Trophoblast cell (in vitro differentiated cells and primary cell): ENCODE measurements around the gene CLCNKB.

Experiments used
- DNase-seq, 2 donors: peaks; one replicate each; pipeline ENCODE4 v3.0.0-alpha.2; 2016
- H2AFZ ChIP-seq: 2 replicates; pipeline ENCODE4 v1.6.1; 2013; ENCODE audit warnings: low read length, moderate library complexity, mild to moderate bottlenecking; ENCODE audit not compliant: insufficient read depth, poor library complexity
- H2AK5ac ChIP-seq: 2 replicates; pipeline ENCODE4 v1.6.1; 2013; ENCODE audit warnings: mild to moderate bottlenecking, low read length
- H2BK120ac ChIP-seq: 2 replicates; pipeline ENCODE4 v1.6.1; 2013; ENCODE audit warnings: low read length, mild to moderate bottlenecking, moderate library complexity; ENCODE audit not compliant: insufficient read depth, poor library complexity
- H2BK12ac ChIP-seq: 2 replicates; pipeline ENCODE4 v1.6.1; 2013; ENCODE audit warnings: mild to moderate bottlenecking, low read length, moderate library complexity
- H2BK5ac ChIP-seq: 2 replicates; pipeline ENCODE4 v1.6.1; 2013; ENCODE audit warnings: low read length, low read depth, moderate library complexity, mild to moderate bottlenecking; ENCODE audit not compliant: poor library complexity
- H3K14ac ChIP-seq: 2 replicates; pipeline ENCODE4 v1.6.1; 2013; ENCODE audit warnings: mild to moderate bottlenecking, low read length
- H3K18ac ChIP-seq: 2 replicates; pipeline ENCODE4 v1.6.1; 2013; ENCODE audit warnings: mild to moderate bottlenecking, low read length
- H3K23ac ChIP-seq: 2 replicates; pipeline ENCODE4 v1.6.1; 2013; ENCODE audit warnings: low read length
- H3K27ac ChIP-seq: 2 replicates; pipeline ENCODE4 v1.5.1; 2013; ENCODE audit warnings: low read depth, mild to moderate bottlenecking, inconsistent platforms, low read length, moderate library complexity
- H3K27me3 ChIP-seq: 2 replicates; pipeline ENCODE4 v1.6.1; 2013; ENCODE audit warnings: inconsistent platforms, mild to moderate bottlenecking, low read length, moderate library complexity; ENCODE audit not compliant: insufficient read depth
- H3K36me3 ChIP-seq, 2 experiments: 1 replicate in 1 of 2; 2 replicates in 1 of 2; pipeline ENCODE4 v1.6.1; 2013; ENCODE audit warnings: low read length in 2 of 2, mild to moderate bottlenecking in 2 of 2, moderate library complexity in 1 of 2; ENCODE audit not compliant: insufficient read depth in 2 of 2, control insufficient read depth in 1 of 2
- H3K4ac ChIP-seq: 2 replicates; pipeline ENCODE4 v1.6.1; 2013; ENCODE audit warnings: low read depth, mild to moderate bottlenecking, low read length, moderate library complexity
- H3K4me1 ChIP-seq, 2 experiments: 1 replicate in 1 of 2; 2 replicates in 1 of 2; pipeline ENCODE4 v1.6.1; 2013; ENCODE audit warnings: low read length in 2 of 2, mild to moderate bottlenecking in 2 of 2, moderate library complexity in 1 of 2; ENCODE audit not compliant: insufficient read depth in 2 of 2, control insufficient read depth in 1 of 2
- H3K4me2 ChIP-seq: 2 replicates; pipeline ENCODE4 v1.6.1; 2013; ENCODE audit warnings: inconsistent platforms, mild to moderate bottlenecking, low read length, moderate library complexity
- H3K4me3 ChIP-seq: 2 replicates; pipeline ENCODE4 v1.5.1; 2013; ENCODE audit warnings: mild to moderate bottlenecking, low read depth, low read length, inconsistent platforms
- H3K79me1 ChIP-seq: one replicate; pipeline ENCODE4 v1.6.1; 2013; ENCODE audit warnings: low read length
- H3K79me2 ChIP-seq: 2 replicates; pipeline ENCODE4 v1.6.1; 2013; ENCODE audit warnings: low read length, mild to moderate bottlenecking; ENCODE audit not compliant: control insufficient read depth, insufficient read depth, poor library complexity
- H3K9ac ChIP-seq: 2 replicates; pipeline ENCODE4 v1.6.1; 2013; ENCODE audit warnings: mild to moderate bottlenecking, low read length
- H3K9me3 ChIP-seq: 2 replicates; pipeline ENCODE4 v1.6.1; 2013; ENCODE audit warnings: low read depth, mild to moderate bottlenecking, control low read depth, inconsistent platforms, low read length; ENCODE audit not compliant: insufficient read depth
- H4K12ac ChIP-seq: 2 replicates; pipeline ENCODE4 v1.6.1; 2013; ENCODE audit warnings: low read depth, mild to moderate bottlenecking, low read length, moderate library complexity
- H4K8ac ChIP-seq: 2 replicates; pipeline ENCODE4 v1.6.1; 2013; ENCODE audit warnings: low read depth, mild to moderate bottlenecking, low read length, moderate library complexity
- H4K91ac ChIP-seq: one replicate; pipeline ENCODE4 v1.6.1; 2013; ENCODE audit warnings: low read depth, mild to moderate bottlenecking, low read length, moderate library complexity
- WGBS: extraction: QIAGEN DNeasy Blood & Tissue Kit; methylation state at CpG from one replicate; pipeline ENCODE4 v1.1.7; 2013; ENCODE audit warnings: missing lambda C conversion rate; ENCODE audit not compliant: insufficient read length, insufficient coverage; ENCODE audit errors: extremely low coverage; 5-methylcytosine and 5-hydroxymethylcytosine counted together

CLCNKB gene

GRCh38 chr1:16066245-16066644 is 22.7 kb downstream of the CLCNKB start:
- no peaks in the 10 kb centered on the region for H3K79me1 ChIP-seq
- H3K14ac ChIP-seq, result no peak overlapping the region
- no peak overlapping the region for H2AK5ac ChIP-seq
- WGBS, result no CpG with 5 or more reads among the region's 4 CpGs
- H3K9ac ChIP-seq, result no peak overlapping the region
- DNase-seq, result no peak
- H3K27me3 ChIP-seq, result no peaks in the 10 kb centered on the region
- no peak overlapping the region for H3K4ac ChIP-seq
- no peak overlapping the region for H2AFZ ChIP-seq
- H2BK12ac ChIP-seq, result no peak overlapping the region
- H3K9me3 ChIP-seq, result no peaks in the 10 kb centered on the region
- no peak overlapping the region for H3K4me3 ChIP-seq
- H3K27ac ChIP-seq, result no peak overlapping the region
- H3K4me1 ChIP-seq, result peaks cover 0 to 8% of the 10 kb centered on the region in 2 experiments
- no peak overlapping the region for H3K18ac ChIP-seq
- H4K8ac ChIP-seq, result no peak overlapping the region
- H3K4me2 ChIP-seq, result no peak overlapping the region
- no peak overlapping the region for H4K12ac ChIP-seq
- H3K79me2 ChIP-seq, result no peaks in the 10 kb centered on the region
- no peak overlapping the region for H4K91ac ChIP-seq
- no peak overlapping the region for H2BK5ac ChIP-seq
- H2BK120ac ChIP-seq, result no peak overlapping the region
- no peak overlapping the region for H3K23ac ChIP-seq
- no peaks in the 10 kb centered on the region for H3K36me3 ChIP-seq

DNA sequence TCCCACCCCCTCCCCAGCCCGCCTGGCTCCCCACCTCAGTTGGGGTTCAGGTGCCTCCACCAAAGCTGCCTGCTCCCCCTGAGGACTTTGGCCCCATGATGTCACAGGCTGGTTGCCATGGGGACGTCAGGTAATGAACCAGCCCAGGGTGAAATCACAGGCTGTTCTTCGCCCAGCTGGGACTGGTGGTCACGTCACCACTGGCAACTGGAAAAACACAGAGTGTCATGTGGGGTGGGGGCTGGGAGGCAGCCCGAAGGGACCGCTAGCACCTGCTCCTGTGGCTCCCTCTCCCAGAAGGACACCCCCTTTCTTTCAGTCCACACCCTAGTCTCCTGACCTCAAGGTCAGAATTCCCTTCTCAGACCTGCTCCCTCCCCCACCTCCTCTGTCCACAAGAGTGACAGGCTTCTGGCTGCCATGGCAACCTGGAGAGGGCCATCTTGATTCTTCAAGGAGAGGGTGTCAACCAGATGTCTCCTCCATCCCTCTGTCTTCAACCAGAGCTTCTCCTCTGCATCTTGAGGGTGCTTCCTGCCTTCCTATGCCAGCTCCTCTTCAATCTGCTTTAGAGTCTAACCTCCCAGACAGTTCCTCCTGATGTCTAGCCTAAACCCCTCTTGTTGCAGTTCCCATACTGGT is 23.7 kb downstream of the CLCNKB start:
- no CpG with 5 or more reads among the region's 6 CpGs for WGBS
- no peak overlapping the region for H3K27ac ChIP-seq

DNA sequence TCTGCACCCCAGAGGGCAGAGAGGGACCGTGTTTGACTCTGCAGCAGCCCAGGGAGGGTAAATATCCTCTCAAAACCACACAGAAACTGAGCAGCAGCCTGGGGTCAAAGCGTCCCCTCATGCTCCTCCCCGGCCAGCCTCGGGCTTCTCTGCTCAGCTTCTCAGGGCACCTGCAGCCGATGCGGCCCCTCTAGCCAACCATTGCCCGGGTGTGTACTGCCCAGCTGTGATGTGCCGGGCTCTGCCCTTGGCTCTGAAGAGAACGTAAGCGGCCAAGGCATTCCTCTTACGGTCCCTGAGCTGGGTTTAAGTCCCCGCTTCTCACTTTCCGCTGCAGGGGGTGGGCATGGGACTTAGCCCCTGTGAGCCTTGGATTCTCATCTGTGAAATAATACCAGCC is 24.4 kb downstream of the CLCNKB start:
- Histone ChIP-seq H2BK12ac (no peak overlapping the region), H4K12ac (no peak overlapping the region), H3K27ac (no peak overlapping the region), H2BK5ac (no peak overlapping the region), H3K9ac (no peak overlapping the region), H3K4me2 (no peak overlapping the region), H3K36me3 (no peaks in the 10 kb centered on the region), H4K8ac (no peak overlapping the region), H3K14ac (no peak overlapping the region), H3K79me1 (no peaks in the 10 kb centered on the region), H3K18ac (no peak overlapping the region), H2BK120ac (no peak overlapping the region), H3K4me3 (no peak overlapping the region), H2AFZ (no peak overlapping the region), H3K4ac (no peak overlapping the region), H4K91ac (no peak overlapping the region), H3K27me3 (peaks cover 2% of the 10 kb centered on the region), H3K9me3 (no peaks in the 10 kb centered on the region), H2AK5ac (no peak overlapping the region), H3K79me2 (no peaks in the 10 kb centered on the region), H3K4me1 (peaks cover 0 to 9% of the 10 kb centered on the region in 2 experiments), H3K23ac (no peak overlapping the region)
- DNase-seq, result no peak
- WGBS, result no CpG with 5 or more reads among the region's 13 CpGs

More for the DNA sequence above, 23.7 kb downstream of the CLCNKB start:
- no peak overlapping the region for H4K8ac ChIP-seq
- H3K18ac ChIP-seq, result no peak overlapping the region
- H3K79me1 ChIP-seq, result no peaks in the 10 kb centered on the region
- H4K12ac ChIP-seq, result no peak overlapping the region
- DNase-seq, result no peak
- no peaks in the 10 kb centered on the region for H3K27me3 ChIP-seq
- H2BK12ac ChIP-seq, result no peak overlapping the region
- H2BK120ac ChIP-seq, result no peak overlapping the region
- H3K4ac ChIP-seq, result no peak overlapping the region
- H3K79me2 ChIP-seq, result no peaks in the 10 kb centered on the region
- H2BK5ac ChIP-seq, result no peak overlapping the region
- no peaks in the 10 kb centered on the region for H3K36me3 ChIP-seq
- no peak overlapping the region for H4K91ac ChIP-seq
- H2AFZ ChIP-seq, result no peak overlapping the region
- H3K9me3 ChIP-seq, result no peaks in the 10 kb centered on the region
- H3K4me1 ChIP-seq, result peaks cover 0 to 8% of the 10 kb centered on the region in 2 experiments
- no peak overlapping the region for H3K4me3 ChIP-seq
- H2AK5ac ChIP-seq, result no peak overlapping the region
- no peak overlapping the region for H3K14ac ChIP-seq
- no peak overlapping the region for H3K23ac ChIP-seq
- H3K9ac ChIP-seq, result no peak overlapping the region
- H3K4me2 ChIP-seq, result no peak overlapping the region

DNA sequence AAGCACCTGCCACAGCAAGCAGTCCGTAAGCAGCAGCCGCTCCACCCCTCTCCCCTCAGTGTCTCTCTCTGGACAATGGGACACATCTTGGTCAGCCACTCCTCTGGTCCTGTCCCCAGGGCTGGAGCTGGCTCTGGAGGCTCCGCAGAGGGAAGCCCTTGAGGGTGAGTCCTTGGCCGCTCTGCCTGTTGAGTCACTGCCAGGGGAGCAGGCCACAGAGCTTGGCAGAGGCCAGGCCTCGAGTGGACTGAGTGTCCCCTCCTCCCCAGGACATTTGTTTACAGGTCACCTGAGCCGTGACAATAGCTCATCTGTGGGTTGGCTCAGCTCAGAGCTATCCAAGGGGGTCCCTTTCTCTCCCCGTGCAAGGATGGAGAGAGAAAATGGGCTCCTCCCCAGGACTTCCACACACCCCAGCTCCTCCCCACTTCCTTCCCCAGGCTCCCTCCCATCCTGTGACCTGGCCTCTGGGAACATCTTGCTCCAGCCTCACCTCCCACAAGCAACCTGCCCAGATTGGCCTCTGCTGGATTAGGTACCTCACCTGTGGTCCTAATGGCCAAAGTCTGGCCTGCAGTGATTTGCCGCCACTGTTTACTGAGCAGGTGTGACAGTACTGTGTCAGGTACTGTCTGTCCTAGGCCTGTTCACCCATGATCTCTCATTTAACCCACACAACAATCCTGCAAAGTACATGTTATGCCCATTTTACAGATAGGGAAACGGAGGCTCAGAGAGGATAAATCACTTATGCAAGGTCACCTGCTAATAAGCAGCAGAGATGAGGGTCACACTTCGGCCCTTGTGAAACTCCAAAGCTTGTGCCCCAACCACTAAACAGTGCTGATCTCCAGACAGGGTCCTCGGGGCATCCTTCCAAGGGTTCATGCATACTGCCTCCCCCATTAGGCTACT is 25.0 kb downstream of the CLCNKB start:
- Histone ChIP-seq H4K8ac (no peak overlapping the region), H3K18ac (no peak overlapping the region), H2BK12ac (no peak overlapping the region), H3K9ac (no peak overlapping the region), H3K14ac (no peak overlapping the region), H3K4me1 (peaks cover under 1 to 12% of the 10 kb centered on the region in 2 experiments), H3K9me3 (no peaks in the 10 kb centered on the region), H2BK120ac (no peak overlapping the region), H3K79me1 (no peaks in the 10 kb centered on the region), H3K4me2 (no peak overlapping the region), H3K36me3 (no peaks in the 10 kb centered on the region), H4K12ac (no peak overlapping the region), H3K27me3 (peaks cover 9% of the 10 kb centered on the region), H2AK5ac (no peak overlapping the region), H3K79me2 (no peaks in the 10 kb centered on the region), H3K23ac (no peak overlapping the region), H3K4me3 (no peak overlapping the region), H3K27ac (no peak overlapping the region), H4K91ac (no peak overlapping the region), H2BK5ac (no peak overlapping the region), H2AFZ (no peak overlapping the region), H3K4ac (no peak overlapping the region)
- DNase-seq, result no peak
- WGBS, result no CpG with 5 or more reads among the region's 11 CpGs
